ENCODE results near the gene CRISP1.
"Not testable (repeated sequence)": the region's sequence is repeated elsewhere in the genome, so short reads cannot be mapped to it uniquely, and the experiment has no call there.

CRISP1 gene

DNA sequence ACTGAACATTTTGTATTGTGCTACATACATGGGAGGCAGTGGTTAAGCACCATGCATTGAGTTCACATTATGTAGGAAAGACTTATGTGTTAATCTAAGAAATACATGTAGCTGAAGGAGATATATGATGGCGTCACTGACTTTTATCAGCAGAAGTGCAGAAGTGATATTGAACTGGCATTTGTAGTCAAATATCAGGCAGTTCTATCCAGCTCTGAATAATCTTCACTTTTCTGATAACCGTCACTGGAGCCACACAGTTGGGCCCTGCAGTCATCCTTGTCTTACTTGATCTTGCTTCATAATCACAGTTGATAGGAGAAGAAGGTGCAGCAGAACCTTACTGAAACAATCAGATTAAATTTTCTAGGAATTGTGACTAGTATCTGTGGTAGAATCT, 26.4 kb downstream of the CRISP1 start:
- no peak for DNase-seq (ENCODE audit: low spot score)

GRCh38 chr6:49839162-49839561, 27.2 kb downstream of the CRISP1 start:
- DNase-seq (ENCODE audit: low spot score), result no peak

DNA sequence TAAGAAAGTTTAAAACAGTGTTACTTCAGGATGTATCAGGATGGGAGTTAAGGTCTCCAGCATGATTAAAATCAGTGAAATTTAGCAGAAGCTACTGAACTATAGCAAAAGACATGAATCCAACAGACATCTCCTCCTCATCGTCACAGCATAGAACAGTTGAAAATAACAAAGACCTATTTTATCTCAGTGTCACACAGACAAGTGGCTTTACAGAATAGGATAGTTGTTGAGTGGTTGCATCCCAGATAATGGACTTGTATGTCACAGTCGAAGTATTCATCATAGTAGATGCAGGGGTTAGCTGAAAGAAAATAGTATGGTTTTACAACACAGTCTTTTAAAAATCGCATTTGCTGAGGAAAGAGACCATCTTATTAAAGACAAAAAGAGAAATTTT, 31.2 kb downstream of the CRISP1 start:
- DNase-seq (ENCODE audit: low spot score), result no peak

DNA sequence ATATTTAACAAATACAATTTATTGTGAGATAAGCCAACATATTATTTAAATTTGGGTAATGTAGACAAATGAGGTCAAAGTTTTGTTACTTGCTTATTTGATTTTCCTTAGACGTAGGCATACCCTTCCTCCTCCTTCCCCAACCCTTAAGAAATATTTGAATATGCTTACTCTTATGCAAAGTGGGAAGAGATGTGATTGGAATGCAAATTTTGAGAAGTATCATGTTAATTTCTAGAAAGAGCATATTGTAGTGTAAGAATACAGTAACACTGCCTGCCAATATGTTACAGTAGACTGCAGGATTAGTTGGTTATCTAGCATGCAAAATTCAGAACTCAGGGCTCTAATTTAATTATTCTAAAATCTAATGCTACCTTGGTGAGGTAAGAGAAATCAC, 32.9 kb downstream of the CRISP1 start:
- no peak for DNase-seq (ENCODE audit: low spot score)

GRCh38 chr6:49826743-49827406, 39.5 kb downstream of the CRISP1 start:
- no peak for DNase-seq (ENCODE audit: low spot score)

DNA sequence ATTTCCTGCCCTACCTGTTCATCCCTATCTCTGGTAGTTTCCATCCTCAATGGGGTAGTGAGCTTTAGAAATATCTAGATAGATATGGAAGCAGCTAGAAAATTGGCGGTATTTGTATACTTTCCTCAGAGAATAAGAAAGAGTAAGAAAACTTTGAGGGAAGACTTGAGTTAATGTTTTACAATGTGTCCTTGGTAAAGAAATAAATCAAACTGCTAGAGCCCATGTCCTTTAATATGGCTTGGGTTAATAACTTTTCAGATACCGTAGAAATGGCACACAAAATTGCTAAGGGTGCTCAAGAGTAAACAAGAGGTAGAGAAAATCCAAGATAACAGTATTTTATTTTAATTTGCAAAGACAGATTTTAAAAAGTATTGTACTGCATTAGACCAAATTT, 51.2 kb downstream of the CRISP1 start:
- no peak for DNase-seq (ENCODE audit: low spot score)

GRCh38 chr6:49813248-49813647, 53.1 kb downstream of the CRISP1 start:
- no peak for DNase-seq (ENCODE audit: low spot score)

- DNase-seq (ENCODE audit: low spot score), result no peak
Observed at GRCh38 chr6:49806145-49806544, 60.2 kb downstream of the CRISP1 start.

DNA sequence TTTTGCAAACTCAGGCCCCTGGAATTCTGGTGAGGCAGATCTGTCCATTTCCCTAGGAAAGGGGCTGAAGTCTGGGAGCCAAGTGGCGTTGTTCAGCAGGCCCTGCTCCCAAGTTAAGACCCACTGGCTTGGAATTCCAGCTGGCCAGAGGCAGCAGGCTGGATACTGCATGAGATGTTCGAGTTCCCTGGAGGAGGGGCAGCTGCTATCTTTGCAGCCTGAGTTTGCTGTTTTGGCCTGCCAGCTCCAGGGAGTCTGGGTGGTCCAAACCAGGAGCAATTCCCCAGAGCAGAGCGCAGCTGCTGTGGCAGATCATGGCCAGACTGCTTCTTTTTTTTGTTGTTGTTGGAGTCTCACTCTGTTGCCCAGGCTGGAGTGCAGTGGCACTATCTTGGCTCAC, 61.1 kb downstream of the CRISP1 start:
- no peak for DNase-seq (ENCODE audit: low spot score)

GRCh38 chr6:49801525-49801924, 64.8 kb downstream of the CRISP1 start:
- DNase-seq (ENCODE audit: low spot score), result no peak

- DNase-seq (ENCODE audit: low spot score), result no peak
Observed at GRCh38 chr6:49799090-49799489, 67.2 kb downstream of the CRISP1 start.

- not testable (repeated sequence) for DNase-seq (ENCODE audit: low spot score)
Observed at GRCh38 chr6:49796842-49797455, 69.4 kb downstream of the CRISP1 start.

DNA sequence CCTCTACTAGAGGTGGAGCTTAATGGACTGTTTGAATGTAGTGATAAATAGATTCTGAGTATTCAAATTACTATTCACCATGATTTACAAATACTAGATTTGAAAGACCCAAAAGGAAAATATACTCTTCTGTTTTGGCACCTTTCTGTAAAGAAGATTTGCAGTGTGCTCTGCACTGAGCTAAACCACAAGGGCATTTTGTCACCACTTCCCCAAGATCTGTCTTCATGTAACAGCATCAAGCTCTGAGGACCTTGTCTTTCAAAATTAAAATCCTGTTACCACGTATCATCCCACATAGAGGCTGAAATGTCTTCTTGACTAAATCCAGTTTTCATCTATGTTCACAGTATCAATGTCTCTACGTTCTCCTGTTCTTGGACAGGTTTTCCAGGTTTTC, 76.0 kb downstream of the CRISP1 start:
- no peak for DNase-seq (ENCODE audit: low spot score)

DNA sequence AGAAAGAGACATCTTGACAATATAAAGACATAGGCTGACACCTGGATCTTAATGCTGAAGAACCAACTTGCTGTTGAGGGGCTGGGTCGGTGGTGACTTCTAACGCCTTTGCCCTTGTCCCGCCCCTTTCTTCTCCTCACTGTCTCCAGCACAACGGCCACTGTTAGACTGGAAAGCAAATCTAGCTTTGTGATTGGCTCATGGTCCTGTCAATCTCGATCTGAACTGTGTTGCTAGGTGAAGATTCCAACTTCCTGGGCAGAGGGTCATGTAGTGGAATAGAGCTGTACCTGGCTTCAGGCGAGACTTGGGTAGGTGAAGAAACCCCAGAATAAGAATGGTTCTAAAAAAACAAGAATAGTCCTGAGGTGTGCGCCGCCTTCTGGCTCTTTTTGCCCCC, 79.2 kb downstream of the CRISP1 start, which contains the start of gene PGK2:
TSS of gene PGK2 (minus strand) at position 110 of the 400 bp plus-strand sequence. CDS start at position 12, 98 bp downstream.
- DNase-seq (ENCODE audit: low spot score), result no peak

GRCh38 chr6:49784272-49784671, 82.1 kb downstream of the CRISP1 start:
- DNase-seq (ENCODE audit: low spot score), result no peak

All from putamen (tissue), 1 donor.